Thyroid gland (tissue), 4 donors: Measurements from ENCODE around the gene MESD. TPM values are rescaled to one million over a fixed set of nuclear protein-coding genes. Genes with fewer than 3 reads are reported as not detected.

Source experiments
- DNase-seq, 2 donors: peaks; one replicate each; pipeline ENCODE4 v3.0.0-alpha.2; 2019
- H3K27ac ChIP-seq, 3 donors: fragments of 200-600 bp; sonication (generic); 1 replicate in 2 of 3; 2 replicates in 1 of 3; pipeline ENCODE4 v1.5.1; 2016 to 2019; ENCODE audit warnings: mild to moderate bottlenecking in 1 of 3, moderate library complexity in 1 of 3
- H3K27me3 ChIP-seq: fragments of 200-600 bp; sonication (generic); one replicate; pipeline ENCODE4 v1.5.1; 2019
- H3K36me3 ChIP-seq, 2 donors: fragments of 200-600 bp; sonication (generic); one replicate each; pipeline ENCODE4 v1.5.1; 2016 to 2019
- H3K4me1 ChIP-seq, 2 donors: fragments of 200-600 bp; sonication (generic); one replicate each; pipeline ENCODE4 v1.5.1; 2017 to 2019
- H3K4me3 ChIP-seq, 3 donors: fragments of 200-600 bp; sonication (generic); replicated peaks in 1 of 3; 1 replicate in 2 of 3; 2 replicates in 1 of 3; pipeline ENCODE4 v1.5.1; 2016; ENCODE audit warnings: mild to moderate bottlenecking in 1 of 3
- H3K9me3 ChIP-seq: fragments of 200-600 bp; sonication (generic); one replicate; pipeline ENCODE4 v1.5.1; 2017
- POLR2A ChIP-seq, 2 donors: fragments of 450-650 bp; IDR thresholded peaks; one replicate each; pipeline ENCODE4 v1.6.1; 2017; ENCODE audit warnings: antibody characterized with exemption in 2 of 2, mild to moderate bottlenecking in 2 of 2, moderate library complexity in 1 of 2
- WGBS, 2 donors: methylation state at CpG; one replicate each; pipeline ENCODE4 v1.1.5; 2017; 5-methylcytosine and 5-hydroxymethylcytosine counted together
- intact Hi-C: fragments of 100-400 bp; cut with DNase I; formaldehyde crosslinking; loops from one replicate; pipeline ENCODE4 v1.15.1; 2023
- total RNA-seq, 4 donors: library from RNA; depleted of rRNA; stranded (reverse); fragments of >200 nt; gene quantifications; one replicate each; pipeline ENCODE4 v1.2.3, GENCODE V29; 2016
- TF ChIP-seq, protein P1 (sequence below), 6 experiments: fragments of 200-600 bp in 3 of 6; fragments of 450-650 bp in 3 of 6; sonication (generic) in 3 of 6; IDR thresholded peaks; one replicate each; pipeline ENCODE4 v1.5.1; 2016 to 2019; ENCODE audit warnings: antibody characterized with exemption in 6 of 6, mild to moderate bottlenecking in 2 of 6, inconsistent platforms in 1 of 6, moderate library complexity in 1 of 6

The MESD gene
- total RNA-seq, 4 donors from 2014 or later: 53.7 to 74.6 (median 70.9) TPM

DNA sequence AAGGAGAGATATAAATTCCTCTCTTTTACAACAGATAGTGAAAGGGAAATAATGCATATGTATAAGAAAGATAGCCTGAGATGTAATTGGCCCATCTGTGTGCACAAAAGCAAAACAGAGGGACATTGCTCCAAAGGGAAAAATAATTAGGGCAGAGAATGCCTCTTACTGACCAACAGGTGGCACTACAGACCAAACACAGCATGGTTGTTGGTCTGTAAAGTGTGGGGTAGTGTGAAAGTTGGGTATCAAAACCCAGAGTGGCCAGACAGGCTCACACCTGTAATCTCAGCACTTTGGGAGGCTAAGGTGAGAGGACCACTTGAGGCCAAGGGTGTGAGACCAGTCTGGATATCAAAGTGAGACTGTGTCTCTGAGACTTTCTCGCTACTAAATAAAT, 6.6 kb upstream of the MESD start:
- intact Hi-C loops: no loop called here
- no peak for TF ChIP-seq POLR2A (IDR thresholded peaks at IDR 0.05)
- TF ChIP-seq, protein P1, sequence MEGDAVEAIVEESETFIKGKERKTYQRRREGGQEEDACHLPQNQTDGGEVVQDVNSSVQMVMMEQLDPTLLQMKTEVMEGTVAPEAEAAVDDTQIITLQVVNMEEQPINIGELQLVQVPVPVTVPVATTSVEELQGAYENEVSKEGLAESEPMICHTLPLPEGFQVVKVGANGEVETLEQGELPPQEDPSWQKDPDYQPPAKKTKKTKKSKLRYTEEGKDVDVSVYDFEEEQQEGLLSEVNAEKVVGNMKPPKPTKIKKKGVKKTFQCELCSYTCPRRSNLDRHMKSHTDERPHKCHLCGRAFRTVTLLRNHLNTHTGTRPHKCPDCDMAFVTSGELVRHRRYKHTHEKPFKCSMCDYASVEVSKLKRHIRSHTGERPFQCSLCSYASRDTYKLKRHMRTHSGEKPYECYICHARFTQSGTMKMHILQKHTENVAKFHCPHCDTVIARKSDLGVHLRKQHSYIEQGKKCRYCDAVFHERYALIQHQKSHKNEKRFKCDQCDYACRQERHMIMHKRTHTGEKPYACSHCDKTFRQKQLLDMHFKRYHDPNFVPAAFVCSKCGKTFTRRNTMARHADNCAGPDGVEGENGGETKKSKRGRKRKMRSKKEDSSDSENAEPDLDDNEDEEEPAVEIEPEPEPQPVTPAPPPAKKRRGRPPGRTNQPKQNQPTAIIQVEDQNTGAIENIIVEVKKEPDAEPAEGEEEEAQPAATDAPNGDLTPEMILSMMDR (IDR thresholded peaks at IDR 0.05): peak in 1 of 6 experiments; percentile 22
- Histone ChIP-seq H3K27ac (no peak overlapping the region), H3K4me1 (peaks cover 5 to 6% of the 10 kb centered on the region in 2 donors), H3K36me3 (no peaks in the 10 kb centered on the region), H3K27me3 (no peaks in the 10 kb centered on the region), H3K9me3 (no peaks in the 10 kb centered on the region), H3K4me3 (no peak overlapping the region)
- no peak for DNase-seq
- 94 to 100% methylated on average over 1 of the region's 1 CpG for WGBS, 2 donors

DNA sequence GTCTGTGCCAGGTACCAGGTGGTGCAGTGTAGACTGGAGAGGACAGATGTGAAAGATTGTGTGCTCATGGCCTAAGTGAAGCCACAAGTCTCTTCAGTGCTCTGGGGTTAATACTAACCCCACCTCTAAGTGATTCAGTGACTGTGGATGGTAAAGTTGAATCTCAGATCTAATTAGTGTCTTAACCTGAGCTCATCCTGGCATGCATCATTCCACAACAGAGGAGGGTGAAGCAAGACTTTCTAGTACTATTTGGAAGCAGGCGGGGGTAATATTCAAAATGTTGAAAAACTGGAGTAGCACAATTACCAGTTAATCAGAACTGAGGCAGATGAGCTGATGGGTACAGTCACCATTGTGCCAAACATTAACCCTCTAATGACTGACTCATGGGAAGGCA, 2.8 kb upstream of the MESD start:
- no peak for TF ChIP-seq POLR2A (IDR thresholded peaks at IDR 0.05)
- TF ChIP-seq, protein P1 (IDR thresholded peaks at IDR 0.05): no peak
- Histone ChIP-seq H3K4me3 (no peak overlapping the region), H3K27ac (no peak overlapping the region), H3K9me3 (no peaks in the 10 kb centered on the region), H3K36me3 (no peaks in the 10 kb centered on the region), H3K4me1 (peaks cover 25% of the 10 kb centered on the region in 2 donors), H3K27me3 (no peaks in the 10 kb centered on the region)
- WGBS, 2 donors: 100% methylated on average over 1 of the region's 1 CpG
- intact Hi-C loops: no loop called here
- no peak for DNase-seq

DNA sequence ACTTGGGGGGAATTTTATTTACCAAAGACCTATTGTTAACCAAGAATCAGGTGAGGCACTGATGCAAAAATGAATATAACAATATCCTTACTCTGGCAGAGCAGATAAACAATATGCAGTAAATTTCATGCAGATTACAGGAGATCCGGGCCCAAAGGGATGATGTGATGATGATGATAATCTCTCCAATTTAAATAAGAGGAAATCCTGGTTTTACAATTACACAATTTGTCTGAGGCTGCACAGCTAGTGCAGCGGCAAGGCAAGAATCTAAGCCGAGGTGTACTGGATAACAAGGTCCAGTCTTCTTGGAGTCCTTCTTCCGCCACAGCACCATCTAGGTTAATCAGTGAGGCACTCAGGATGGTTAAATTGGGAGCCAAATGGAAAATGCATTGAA, 2.4 kb upstream of the MESD start:
- 85 to 91% methylated on average over 4 of the region's 4 CpGs for WGBS, 2 donors
- Histone ChIP-seq H3K36me3 (no peaks in the 10 kb centered on the region), H3K4me1 (peaks cover 29 to 30% of the 10 kb centered on the region in 2 donors), H3K27me3 (no peaks in the 10 kb centered on the region), H3K9me3 (no peaks in the 10 kb centered on the region), H3K27ac (no peak overlapping the region), H3K4me3 (no peak overlapping the region)
- no peak for DNase-seq
- TF ChIP-seq POLR2A (IDR thresholded peaks at IDR 0.05): no peak
- TF ChIP-seq, protein P1 (IDR thresholded peaks at IDR 0.05): no peak
- intact Hi-C loops: no loop called here

DNA sequence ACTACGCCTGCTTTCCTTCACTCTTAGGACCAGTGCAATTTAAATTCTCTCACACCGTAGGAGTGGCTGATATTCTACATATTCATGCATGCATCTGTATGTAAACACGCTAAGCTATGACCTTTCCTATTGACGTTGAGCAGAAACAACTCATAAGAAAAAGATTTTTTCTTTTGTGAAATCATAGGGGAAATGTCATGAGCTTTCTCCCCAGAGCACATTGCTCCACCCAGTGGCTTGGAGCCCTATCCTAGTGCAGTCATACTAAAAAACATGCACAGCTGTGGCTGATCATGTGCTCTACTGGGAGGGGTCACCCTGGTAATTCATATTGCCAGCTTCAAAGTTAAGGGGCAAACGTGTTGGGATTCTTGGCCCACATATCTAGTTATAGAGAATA, 1.8 kb upstream of the MESD start:
- Histone ChIP-seq H3K27ac (peak overlapping the region; percentile 39 to 97 (median 96)), H3K4me1 (peaks cover 30 to 35% of the 10 kb centered on the region in 2 donors), H3K36me3 (no peaks in the 10 kb centered on the region), H3K4me3 (no peak overlapping the region), H3K27me3 (no peaks in the 10 kb centered on the region), H3K9me3 (no peaks in the 10 kb centered on the region)
- WGBS, 2 donors: 73 to 75% methylated on average over 5 of the region's 5 CpGs
- intact Hi-C loops: no loop called here
- no peak for TF ChIP-seq POLR2A (IDR thresholded peaks at IDR 0.05)
- TF ChIP-seq, protein P1 (IDR thresholded peaks at IDR 0.05): no peak
- DNase-seq: no peak

DNA sequence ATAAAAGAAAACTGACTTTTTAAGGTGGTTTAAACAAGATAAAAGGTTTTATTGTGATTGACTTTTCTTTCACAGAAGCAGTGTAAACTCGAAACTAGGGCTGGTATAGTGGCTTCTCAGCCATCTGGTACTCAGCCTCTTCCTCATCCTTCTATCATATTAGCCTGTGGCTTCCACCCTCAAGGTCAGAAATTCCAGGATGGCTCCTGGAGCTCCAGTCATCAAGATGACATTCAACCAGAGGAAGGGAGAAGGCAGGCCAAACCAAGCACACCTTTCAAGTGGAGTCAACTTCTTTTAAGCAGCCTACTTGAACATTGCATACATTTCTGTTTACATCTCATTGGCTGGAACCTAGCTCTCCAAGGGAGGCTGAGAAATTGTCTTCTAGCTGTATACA, 1.3 kb upstream of the MESD start:
- Histone ChIP-seq H3K9me3 (no peaks in the 10 kb centered on the region), H3K27ac (peak overlapping the region; percentile 90 to 97 (median 96)), H3K4me1 (peaks cover 32 to 36% of the 10 kb centered on the region in 2 donors), H3K4me3 (no peak overlapping the region), H3K36me3 (no peaks in the 10 kb centered on the region), H3K27me3 (no peaks in the 10 kb centered on the region)
- intact Hi-C loops: no loop called here
- no peak for TF ChIP-seq POLR2A (IDR thresholded peaks at IDR 0.05)
- TF ChIP-seq, protein P1 (IDR thresholded peaks at IDR 0.05): no peak
- no peak for DNase-seq
- WGBS, 2 donors: 83 to 88% methylated on average over 1 of the region's 1 CpG
